B cell (primary cell): Measurements from ENCODE around the gene MCHR1. TPM values are rescaled to one million over a fixed set of nuclear protein-coding genes. Genes with fewer than 3 reads are reported as not detected.

Source experiments
- ATAC-seq: fragments of 200-7000 bp; cut with Tn5 transposase; one replicate; pipeline ENCODE4 v1.10.0; 2021; ENCODE audit warnings: low read depth, mild to moderate bottlenecking, moderate number of reproducible peaks, moderate library complexity
- CTCF ChIA-PET: fragments of 350-600 bp; sonication (Branson Sonifier 250); formaldehyde crosslinking; loops from one replicate; lab custom pipeline; 2021; ENCODE audit warnings: antibody characterized with exemption, inconsistent platforms; lab: Charles Lee
- POLR2A ChIA-PET: fragments of 350-600 bp; sonication (Branson Sonifier 250); formaldehyde crosslinking; loops from one replicate; lab custom pipeline; 2021; ENCODE audit warnings: antibody characterized with exemption; lab: Charles Lee
- DNase-seq: peaks from one replicate; pipeline ENCODE4 v3.0.0; 2013
- H2AFZ ChIP-seq: 2 replicates; pipeline ENCODE4 v1.6.1; 2012; ENCODE audit warnings: mild to moderate bottlenecking, low read depth, low read length; ENCODE audit not compliant: insufficient read depth, poor library complexity, severe bottlenecking
- H3K27ac ChIP-seq, 2 donors: 1 replicate in 1 of 2; 2 replicates in 1 of 2; pipeline ENCODE4 v1.5.1; 2012 to 2013; ENCODE audit warnings: low read length in 2 of 2, mild to moderate bottlenecking in 2 of 2, moderate library complexity in 1 of 2
- H3K27me3 ChIP-seq, 4 experiments: fragments of 200-600 bp in 1 of 4; sonication (generic) in 1 of 4; replicated peaks in 1 of 4; 1 replicate in 2 of 4; 2 replicates in 2 of 4; pipeline versions ENCODE4 v1.6.1 to v1.7.0; 2013 to 2016; ENCODE audit warnings: low read length in 3 of 4, mild to moderate bottlenecking in 2 of 4, mixed read lengths in 1 of 4, moderate library complexity in 1 of 4; ENCODE audit not compliant: insufficient read depth in 4 of 4, control insufficient read depth in 3 of 4; ENCODE audit errors: control extremely low read depth in 1 of 4
- H3K36me3 ChIP-seq, 2 experiments: replicated peaks in 1 of 2; 1 replicate in 1 of 2; 2 replicates in 1 of 2; pipeline versions ENCODE4 v1.6.1 to v1.7.1; 2013; ENCODE audit warnings: low read length in 1 of 2; ENCODE audit not compliant: insufficient read depth in 2 of 2, control insufficient read depth in 1 of 2; ENCODE audit errors: control extremely low read depth in 1 of 2, extremely low read depth in 1 of 2
- H3K4me1 ChIP-seq, 2 donors: fragments of 200-600 bp in 1 of 2; sonication (generic) in 1 of 2; 1 replicate in 1 of 2; 2 replicates in 1 of 2; pipeline versions ENCODE4 v1.5.1 to v1.6.1; 2013 to 2017; ENCODE audit warnings: low read length in 2 of 2; ENCODE audit not compliant: control insufficient read depth in 2 of 2, insufficient read depth in 2 of 2
- H3K4me2 ChIP-seq: replicated peaks from 2 replicates; pipeline ENCODE3; 2012; ENCODE audit warnings: mild to moderate bottlenecking, low read depth, low read length; ENCODE audit not compliant: poor library complexity, severe bottlenecking
- H3K4me3 ChIP-seq, 5 experiments: fragments of 200-600 bp in 1 of 5; sonication (generic) in 1 of 5; 1 replicate in 3 of 5; 2 replicates in 2 of 5; pipeline versions ENCODE4 v1.5.1 to v1.7.0; 2011 to 2016; ENCODE audit warnings: low read length in 4 of 5, mild to moderate bottlenecking in 4 of 5, low read depth in 2 of 5, control low read depth in 1 of 5, moderate library complexity in 1 of 5; ENCODE audit not compliant: insufficient read depth in 1 of 5; ENCODE audit errors: control extremely low read depth in 1 of 5, extremely low read depth in 1 of 5
- H3K79me2 ChIP-seq: fragments of 200-600 bp; sonication (generic); one replicate; pipeline ENCODE4 v1.6.0; 2016; ENCODE audit warnings: low read length; ENCODE audit not compliant: control insufficient read depth, insufficient read depth
- H3K9ac ChIP-seq: fragments of 200-600 bp; sonication (generic); 2 replicates; pipeline ENCODE4 v1.6.1; 2017; ENCODE audit warnings: mild to moderate bottlenecking, low read length, moderate library complexity
- H3K9me3 ChIP-seq, 3 donors: one replicate each; pipeline versions ENCODE4 v1.6.1 to v1.7.1; 2013; ENCODE audit warnings: low read length in 2 of 3; ENCODE audit not compliant: control insufficient read depth in 2 of 3, insufficient read depth in 1 of 3; ENCODE audit errors: control extremely low read depth in 1 of 3
- H4K20me1 ChIP-seq: 2 replicates; pipeline ENCODE4 v1.6.0; 2012; ENCODE audit warnings: mild to moderate bottlenecking, low read length; ENCODE audit not compliant: insufficient read depth, control insufficient read depth, poor library complexity, severe bottlenecking
- H3K27ac Mint-ChIP-seq: one replicate; pipeline ENCODE4 v1.8.0; 2021; ENCODE audit warnings: mixed read lengths
- H3K27me3 Mint-ChIP-seq: one replicate; pipeline ENCODE4 v1.8.0; 2021; ENCODE audit warnings: mixed read lengths
- H3K4me1 Mint-ChIP-seq: one replicate; pipeline ENCODE4 v1.8.0; 2021; ENCODE audit warnings: mixed read lengths
- H3K4me3 Mint-ChIP-seq: one replicate; pipeline ENCODE4 v1.8.0; 2021; ENCODE audit warnings: mixed read lengths
- H3K9me3 Mint-ChIP-seq: one replicate; pipeline ENCODE4 v1.8.0; 2022; ENCODE audit warnings: mixed read lengths; ENCODE audit not compliant: insufficient read depth
- CTCF ChIP-seq: fragments of 200-600 bp; IDR thresholded peaks from one replicate; pipeline ENCODE4 v1.8.0; 2022; ENCODE audit warnings: antibody characterized with exemption, mild to moderate bottlenecking
- EZH2 ChIP-seq: IDR thresholded peaks from 2 replicates; pipeline ENCODE4 v1.6.1; 2012; ENCODE audit warnings: borderline replicate concordance, low read depth, mild to moderate bottlenecking, moderate library complexity, low read length; ENCODE audit not compliant: insufficient read depth, poor library complexity, severe bottlenecking
- WGBS: methylation state at CpG from one replicate; pipeline ENCODE4 v1.1.5; 2013; ENCODE audit warnings: missing lambda C conversion rate; ENCODE audit not compliant: insufficient coverage; 5-methylcytosine and 5-hydroxymethylcytosine counted together
- intact Hi-C: fragments of 100-400 bp; cut with micrococcal nuclease; formaldehyde crosslinking; loops from one replicate; pipeline ENCODE4 v1.10.0; 2022
- polyA plus RNA-seq: library from polyadenylated mRNA; depleted of rRNA; stranded (reverse); fragments of >200 nt; gene quantifications from 2 replicates; pipeline ENCODE4 v1.2.3, GENCODE V29; 2012
- total RNA-seq, 2 donors: library from RNA; stranded (reverse); fragments of 120-200 nt in 1 of 2; gene quantifications; 1 replicate in 1 of 2; 2 replicates in 1 of 2; pipeline versions ENCODE4 v1.2.3 to v1.2.4, GENCODE V29; 2013 to 2022

Gene MCHR1
- total and polyA plus RNA-seq, 2 donors (not counting 1 experiment from before 2014, with no cell fraction given) = not detected

DNA sequence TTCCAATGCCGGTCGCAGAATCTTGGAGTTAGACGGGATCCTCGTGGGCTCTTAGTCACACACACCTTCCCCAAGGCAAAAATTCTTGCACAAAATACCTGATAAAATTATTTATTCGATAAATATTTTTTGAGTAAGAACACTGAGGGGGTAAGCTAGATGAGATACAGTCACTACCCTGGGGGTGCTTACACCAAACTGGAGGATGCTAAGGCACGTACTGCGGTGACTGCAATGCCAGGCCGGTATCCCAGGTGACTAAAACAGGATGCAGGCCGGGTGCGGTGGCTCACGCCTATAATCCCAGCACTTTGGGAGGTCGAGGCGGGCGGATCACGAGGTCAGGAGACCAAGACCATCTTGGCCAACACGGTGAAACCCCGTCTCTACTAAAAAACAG is 41.0 kb upstream of the MCHR1 start:
- no peaks in the 10 kb centered on the region for H3K9me3 Mint-ChIP-seq
- Histone ChIP-seq H3K27ac (no peak overlapping the region), H3K36me3 (no peaks in the 10 kb centered on the region), H3K27me3 (no peaks in the 10 kb centered on the region), H2AFZ (peak overlapping the region; percentile 98), H3K79me2 (peaks cover 31% of the 10 kb centered on the region), H3K9me3 (no peaks in the 10 kb centered on the region), H3K9ac (no peak overlapping the region), H4K20me1 (peaks cover 27% of the 10 kb centered on the region), H3K4me3 (peak overlapping the region in 1 of 5 experiments; percentile 92), H3K4me1 (peaks cover 21 to 24% of the 10 kb centered on the region in 2 donors), H3K4me2 (peak overlapping the region; percentile 87)
- TF ChIP-seq CTCF (no peak), EZH2 (no peak)
- 98% methylated on average over 12 of the region's 17 CpGs for WGBS
- POLR2A ChIA-PET = interaction anchor here (0.6 kb wide), 3 partner anchors 27 to 177 kb away, joined by 4 to 11 read pairs (median 5); no protein-coding TSS in a partner anchor
- CTCF ChIA-PET = interaction anchor here (2.7 to 7.3 kb wide), 2 partner anchors 7 to 202 kb away, joined by 14 to 48 read pairs; no protein-coding TSS in a partner anchor
- peaks cover 29% of the 10 kb centered on the region for H3K4me1 Mint-ChIP-seq
- intact Hi-C loops = no loop called here
- no peak for ATAC-seq
- no peaks in the 10 kb centered on the region for H3K27me3 Mint-ChIP-seq
- no peak for DNase-seq
- no peak overlapping the region for H3K27ac Mint-ChIP-seq
- H3K4me3 Mint-ChIP-seq = peak overlapping the region; percentile 98

DNA sequence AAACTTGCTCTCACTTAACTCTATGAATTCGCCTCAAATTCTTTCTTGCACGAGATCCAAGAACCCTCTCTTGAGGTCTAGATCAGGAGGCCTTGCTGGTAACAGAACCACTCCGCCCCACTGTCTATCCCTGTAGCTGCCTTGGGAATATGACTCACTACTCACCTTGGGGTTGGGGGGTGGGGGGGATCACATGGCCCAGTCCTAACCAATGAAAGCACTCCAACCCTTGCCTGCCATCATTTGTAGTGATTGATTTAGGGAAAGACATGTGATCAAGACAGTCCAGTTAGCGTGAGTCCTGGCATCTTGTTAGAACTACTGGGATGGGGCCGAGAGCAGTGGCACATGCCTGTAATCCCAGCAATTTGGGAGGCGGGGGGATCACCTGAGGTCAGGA is 38.0 kb upstream of the MCHR1 start:
- Mint-ChIP-seq H3K4me1 (peaks cover 12% of the 10 kb centered on the region), H3K27me3 (no peaks in the 10 kb centered on the region), H3K27ac (no peak overlapping the region), H3K4me3 (no peak overlapping the region), H3K9me3 (no peaks in the 10 kb centered on the region)
- ATAC-seq (no peak), DNase-seq (no peak)
- intact Hi-C loops = no loop called here
- Histone ChIP-seq H3K9me3 (no peaks in the 10 kb centered on the region), H3K27ac (no peak overlapping the region), H3K9ac (no peak overlapping the region), H4K20me1 (peaks cover 1% of the 10 kb centered on the region), H3K36me3 (no peaks in the 10 kb centered on the region), H3K27me3 (no peaks in the 10 kb centered on the region), H2AFZ (no peak overlapping the region), H3K4me3 (no peak overlapping the region), H3K79me2 (peaks cover 2% of the 10 kb centered on the region), H3K4me1 (peaks cover 9 to 14% of the 10 kb centered on the region in 2 donors), H3K4me2 (no peak overlapping the region)
- POLR2A ChIA-PET = no interaction called here
- WGBS = 98% methylated on average over 4 of the region's 6 CpGs
- no peak for TF ChIP-seq EZH2
- TF ChIP-seq CTCF = no peak
- CTCF ChIA-PET = interaction anchor here (8.0 to 11.7 kb wide), 2 partner anchors 116 to 204 kb away, joined by 113 to 232 read pairs; no protein-coding TSS in a partner anchor
